HCT116 (cell line): ENCODE data around the gene TMSB4X. TPM values are rescaled to one million over a fixed set of nuclear protein-coding genes. Genes with fewer than 3 reads are reported as not detected.

ENCODE experiments used
- ATAC-seq: fragments of 200-7000 bp; cut with Tn5 transposase; 2 replicates; pipeline ENCODE4 v1.9.1; 2020; ENCODE audit warnings: mild to moderate bottlenecking, moderate library complexity
- BruUV-seq: library from RNA; stranded (reverse); fragments of 400-500 nt; replicated peaks from 2 replicates; lab custom pipeline; 2021; lab: Mats Ljungman, UMichigan
- CTCF ChIA-PET: fragments of 300-600 bp; sonication (Branson Sonifier 250); formaldehyde crosslinking; loops from one replicate; lab custom pipeline; 2021; ENCODE audit warnings: antibody characterized with exemption; lab: Charles Lee
- POLR2A ChIA-PET: fragments of 300-600, 350-600 bp; sonication (Branson Sonifier 250); formaldehyde crosslinking; loops from one replicate; lab custom pipeline; 2021; ENCODE audit warnings: antibody characterized with exemption; lab: Charles Lee
- RAD21 ChIA-PET, 2 experiments: fragments of 300-600 bp; sonication (Branson Sonifier 250); formaldehyde crosslinking; loops; one replicate each; lab custom pipeline; 2023; ENCODE audit warnings: low total read pairs in 2 of 2; ENCODE audit not compliant: uncharacterized antibody in 2 of 2, unreplicated experiment in 2 of 2, low non-redundant PET in 1 of 2; lab: Charles Lee
- DNase-seq: peaks from one replicate; pipeline ENCODE4 v3.0.0-alpha.2; 2010; ENCODE audit warnings: low read depth, low spot score
- H2AFZ ChIP-seq: fragments of 200-600 bp; shearing (Covaris generic), sonication (generic); 2 replicates; pipeline ENCODE4 v1.6.1; 2017; ENCODE audit warnings: low read depth, mixed run types, mixed read lengths, antibody characterized with exemption, low read length; ENCODE audit not compliant: poor library complexity, severe bottlenecking
- H3K27ac ChIP-seq: 2 replicates; pipeline ENCODE4 v1.5.1; 2012; ENCODE audit warnings: low read depth, low read length
- H3K27me3 ChIP-seq: fragments of 200-600 bp; sonication (generic); 2 replicates; pipeline ENCODE4 v1.6.1; 2016; ENCODE audit warnings: mixed run types, low read length, mixed read lengths; ENCODE audit not compliant: insufficient read depth
- H3K36me3 ChIP-seq, 2 experiments: fragments of 200-500 bp in 1 of 2; fragments of 200-600 bp in 1 of 2; sonication (Bioruptor generic) in 1 of 2; sonication (generic) in 1 of 2; 2 replicates each; pipeline versions ENCODE4 v1.5.1 to v1.6.1; 2014 to 2016; ENCODE audit warnings: low read length in 2 of 2, inconsistent platforms in 1 of 2, mixed read lengths in 1 of 2, mixed run types in 1 of 2; ENCODE audit not compliant: insufficient read depth in 2 of 2, control insufficient read depth in 1 of 2
- H3K4me1 ChIP-seq, 2 experiments: fragments of 200-600 bp in 1 of 2; sonication (generic) in 1 of 2; 2 replicates each; pipeline versions ENCODE4 v1.5.1 to v1.6.1; 2012 to 2017; ENCODE audit warnings: low read length in 2 of 2, inconsistent platforms in 1 of 2, mild to moderate bottlenecking in 1 of 2, mixed read lengths in 1 of 2, mixed run types in 1 of 2, moderate library complexity in 1 of 2; ENCODE audit not compliant: insufficient read depth in 2 of 2, control insufficient read depth in 1 of 2
- H3K4me2 ChIP-seq: fragments of 200-600 bp; sonication (generic); 2 replicates; pipeline ENCODE4 v1.6.1; 2017; ENCODE audit warnings: mixed run types, low read length, mixed read lengths
- H3K4me3 ChIP-seq, 2 experiments: fragments of 200-600 bp in 1 of 2; sonication (generic) in 1 of 2; replicated peaks in 1 of 2; 2 replicates each; pipeline ENCODE4 v1.5.1; 2011 to 2016; ENCODE audit warnings: low read length in 2 of 2, control low read depth in 1 of 2, low read depth in 1 of 2, mild to moderate bottlenecking in 1 of 2, mixed read lengths in 1 of 2, mixed run types in 1 of 2
- H3K79me2 ChIP-seq: fragments of 200-600 bp; sonication (generic); 2 replicates; pipeline ENCODE4 v1.6.1; 2017; ENCODE audit warnings: mild to moderate bottlenecking, mixed run types, low read length, moderate library complexity, mixed read lengths; ENCODE audit not compliant: insufficient read depth
- H3K9ac ChIP-seq: fragments of 200-600 bp; sonication (generic); 2 replicates; pipeline ENCODE4 v1.6.1; 2016; ENCODE audit warnings: low read length, mixed read lengths
- H3K9me2 ChIP-seq: fragments of 200-600 bp; sonication (generic), shearing (Covaris generic); 2 replicates; pipeline ENCODE4 v1.6.1; 2017; ENCODE audit warnings: mixed run types, mild to moderate bottlenecking, moderate library complexity; ENCODE audit not compliant: insufficient read depth
- H3K9me3 ChIP-seq, 2 experiments: fragments of 200-500 bp in 1 of 2; fragments of 200-600 bp in 1 of 2; sonication (Bioruptor generic) in 1 of 2; sonication (generic) in 1 of 2; 2 replicates each; pipeline ENCODE4 v1.6.1; 2014 to 2017; ENCODE audit warnings: low read length in 2 of 2, mixed read lengths in 2 of 2, inconsistent platforms in 1 of 2, low read depth in 1 of 2, mild to moderate bottlenecking in 1 of 2, mixed run types in 1 of 2, moderate library complexity in 1 of 2; ENCODE audit not compliant: control insufficient read depth in 1 of 2, insufficient read depth in 1 of 2
- H4K20me1 ChIP-seq: fragments of 200-600 bp; sonication (generic), shearing (Covaris generic); 2 replicates; pipeline ENCODE4 v1.6.1; 2017; ENCODE audit warnings: mixed run types, mild to moderate bottlenecking, moderate library complexity; ENCODE audit not compliant: insufficient read depth
- ATF3 ChIP-seq: IDR thresholded peaks from 2 replicates; pipeline ENCODE4 v1.6.1; 2012
- CTCF ChIP-seq, 3 experiments: fragments of 200-600 bp in 1 of 3; sonication (generic) in 1 of 3; IDR thresholded peaks in 2 of 3; conservative IDR thresholded peaks in 1 of 3; 2 replicates each; pipeline ENCODE4 v1.5.1; 2012 to 2017; ENCODE audit warnings: low read depth in 2 of 3, low read length in 2 of 3, antibody characterized with exemption in 1 of 3, borderline replicate concordance in 1 of 3, control low read depth in 1 of 3, mild to moderate bottlenecking in 1 of 3, mixed read lengths in 1 of 3, mixed run types in 1 of 3, moderate library complexity in 1 of 3; ENCODE audit not compliant: insufficient read depth in 1 of 3
- EGR1 ChIP-seq: IDR thresholded peaks from 2 replicates; pipeline ENCODE4 v1.6.1; 2012; ENCODE audit warnings: low read depth
- ELF1 ChIP-seq: IDR thresholded peaks from 2 replicates; pipeline ENCODE4 v1.6.1; 2012; ENCODE audit warnings: low read depth, borderline replicate concordance
- EZH2 ChIP-seq: fragments of 200-600 bp; sonication (generic); IDR thresholded peaks from 2 replicates; pipeline ENCODE4 v1.6.1; 2017; ENCODE audit warnings: antibody characterized with exemption, mixed run types
- EZH2phosphoT487 ChIP-seq: fragments of 200-600 bp; IDR thresholded peaks from 2 replicates; pipeline ENCODE4 v1.6.1; 2018; ENCODE audit warnings: antibody characterized with exemption, borderline replicate concordance
- JUND ChIP-seq: IDR thresholded peaks from 2 replicates; pipeline ENCODE4 v1.6.1; 2012
- MAX ChIP-seq: IDR thresholded peaks from 2 replicates; pipeline ENCODE4 v1.6.1; 2012
- POLR2A ChIP-seq: IDR thresholded peaks from 2 replicates; pipeline ENCODE4 v1.7.0; 2011; ENCODE audit warnings: borderline replicate concordance; ENCODE audit not compliant: insufficient read depth, insufficient read length; ENCODE audit errors: extremely low read depth
- RAD21 ChIP-seq: IDR thresholded peaks from 2 replicates; pipeline ENCODE4 v1.6.1; 2012; ENCODE audit warnings: low read depth, mild to moderate bottlenecking
- REST ChIP-seq: IDR thresholded peaks from 2 replicates; pipeline ENCODE4 v1.6.1; 2012; ENCODE audit warnings: low read depth
- SIN3A ChIP-seq: IDR thresholded peaks from 2 replicates; pipeline ENCODE4 v1.6.1; 2012; ENCODE audit warnings: low read depth
- SP1 ChIP-seq: IDR thresholded peaks from 2 replicates; pipeline ENCODE4 v1.6.1; 2012; ENCODE audit warnings: low read depth
- SRF ChIP-seq: IDR thresholded peaks from 2 replicates; pipeline ENCODE4 v1.6.1; 2012; ENCODE audit warnings: low read depth
- TCF7L2 ChIP-seq: IDR thresholded peaks from 2 replicates; pipeline ENCODE4 v1.7.0; 2011; ENCODE audit warnings: borderline replicate concordance, inconsistent platforms; ENCODE audit not compliant: insufficient read depth, insufficient read length; ENCODE audit errors: extremely low read depth
- YY1 ChIP-seq: IDR thresholded peaks from 2 replicates; pipeline ENCODE4 v1.6.1; 2011; ENCODE audit warnings: low read length, low read depth, moderate library complexity, mild to moderate bottlenecking; ENCODE audit not compliant: insufficient replicate concordance; ENCODE audit errors: extremely low read depth
- ZBTB33 ChIP-seq: IDR thresholded peaks from 2 replicates; pipeline ENCODE4 v1.6.1; 2011; ENCODE audit warnings: mild to moderate bottlenecking, low read length, moderate library complexity; ENCODE audit not compliant: insufficient replicate concordance; ENCODE audit errors: extremely low read depth
- ZFX ChIP-seq: fragments of 450-650 bp; IDR thresholded peaks from 2 replicates; pipeline ENCODE4 v1.6.1; 2017
- ZNF274 ChIP-seq: fragments of 200-500 bp; sonication (Bioruptor generic); IDR thresholded peaks from 2 replicates; pipeline ENCODE4 v1.6.1; 2014; ENCODE audit warnings: mild to moderate bottlenecking, low read depth, low read length, inconsistent platforms
- intact Hi-C: fragments of 100-400 bp; cut with micrococcal nuclease; formaldehyde crosslinking; loops from 2 replicates; pipeline ENCODE4 v1.10.0; 2022
- total RNA-seq: library from RNA; stranded (reverse); gene quantifications from one replicate; pipeline ENCODE4 v1.2.1, GENCODE V29; 2021; ENCODE audit not compliant: unreplicated experiment

The TMSB4X gene
- total RNA-seq, 1 experiment from 2014 or later: 407 TPM

GRCh38 chrX:13005661-13006473 lies 31.0 kb downstream of the TMSB4X start:
- no peak for ATAC-seq
- POLR2A ChIA-PET: interaction anchor here (0.9 kb wide), 1 partner anchor 17 kb away, joined by 3 read pairs; no protein-coding TSS in a partner anchor
- BruUV-seq: no TSS peak

More at GRCh38 chrX:13005661-13006473, 31.0 kb downstream of the TMSB4X start:
- no peak overlapping the region for H3K27ac ChIP-seq
- ChIA-PET CTCF (no interaction called here), RAD21 (no interaction called here)
- TF ChIP-seq TCF7L2: no peak
- TF ChIP-seq YY1: no peak
- no peak for TF ChIP-seq EZH2
- TF ChIP-seq ELF1: no peak
- TF ChIP-seq SP1: no peak
- no peak for TF ChIP-seq CTCF (IDR thresholded peaks at IDR 0.05 in 2 of 3, conservative IDR thresholded peaks at IDR 0.05 in 1 of 3; ENCODE audit: borderline replicate concordance in 1 of 3, insufficient read depth in 1 of 3, low read depth in 2 of 3, low read length in 2 of 3)
- no peak for TF ChIP-seq ZNF274
- no peak for TF ChIP-seq ZFX
- TF ChIP-seq ATF3: no peak
- no peak for TF ChIP-seq REST
- TF ChIP-seq RAD21: no peak
- no peak for TF ChIP-seq EGR1
- no peak for TF ChIP-seq EZH2phosphoT487
- no peak for TF ChIP-seq JUND
- TF ChIP-seq SIN3A: no peak
- no peak for TF ChIP-seq POLR2A
- TF ChIP-seq SRF: no peak
- TF ChIP-seq MAX: no peak
- TF ChIP-seq ZBTB33: no peak
- no peaks in the 10 kb centered on the region for H3K36me3 ChIP-seq
- H4K20me1 ChIP-seq: no peaks in the 10 kb centered on the region
- no peaks in the 10 kb centered on the region for H3K9me2 ChIP-seq
- H3K4me3 ChIP-seq: no peak overlapping the region
- H3K4me1 ChIP-seq: no peaks in the 10 kb centered on the region; a peak in 1 of 4 replicates
- H2AFZ ChIP-seq: no peak overlapping the region
- no peak for DNase-seq
- no peaks in the 10 kb centered on the region for H3K79me2 ChIP-seq
- no peak overlapping the region for H3K4me2 ChIP-seq
- no peak overlapping the region for H3K9ac ChIP-seq
- intact Hi-C loops: no loop called here
- no peaks in the 10 kb centered on the region for H3K9me3 ChIP-seq
- no peaks in the 10 kb centered on the region for H3K27me3 ChIP-seq
